DOHH2 (cell line): ENCODE results near the gene RBM6.

Experiments used
- H3F3A ChIP-seq: fragments of 200-600 bp; sonication (generic), shearing (Covaris generic); 2 replicates; pipeline ENCODE4 v1.6.0; 2016; ENCODE audit warnings: antibody characterized with exemption, mild to moderate bottlenecking; ENCODE audit not compliant: control insufficient read depth, insufficient read depth
- H3K27ac ChIP-seq: fragments of 200-600 bp; sonication (generic); 2 replicates; pipeline ENCODE4 v1.5.1; 2014; ENCODE audit warnings: low read depth, mild to moderate bottlenecking, low read length, moderate library complexity
- H3K27me3 ChIP-seq: fragments of 200-600 bp; sonication (generic); 2 replicates; pipeline ENCODE4 v1.6.1; 2014; ENCODE audit warnings: mild to moderate bottlenecking, low read length, mixed read lengths; ENCODE audit not compliant: control insufficient read depth
- H3K36me3 ChIP-seq: fragments of 200-600 bp; sonication (generic); 2 replicates; pipeline ENCODE4 v1.6.1; 2014; ENCODE audit warnings: mild to moderate bottlenecking, low read length, moderate library complexity, mixed read lengths; ENCODE audit not compliant: control insufficient read depth
- H3K4me1 ChIP-seq: fragments of 200-600 bp; sonication (generic); 2 replicates; pipeline ENCODE4 v1.6.1; 2014; ENCODE audit warnings: mild to moderate bottlenecking, low read length, mixed read lengths; ENCODE audit not compliant: control insufficient read depth
- H3K4me2 ChIP-seq: fragments of 200-600 bp; sonication (generic); 2 replicates; pipeline ENCODE4 v1.6.0; 2014; ENCODE audit warnings: mild to moderate bottlenecking, low read length, moderate library complexity
- H3K4me3 ChIP-seq: fragments of 200-600 bp; sonication (generic); 2 replicates; pipeline ENCODE4 v1.5.1; 2014; ENCODE audit warnings: mild to moderate bottlenecking, low read length, mixed read lengths
- H3K79me2 ChIP-seq: fragments of 200-600 bp; sonication (generic); 2 replicates; pipeline ENCODE4 v1.6.1; 2014; ENCODE audit warnings: mild to moderate bottlenecking, low read length, mixed read lengths; ENCODE audit not compliant: control insufficient read depth
- H3K9me2 ChIP-seq: fragments of 200-600 bp; sonication (generic); replicated peaks from 2 replicates; pipeline ENCODE4 v1.6.1; 2014; ENCODE audit warnings: mild to moderate bottlenecking, low read length, mixed read lengths; ENCODE audit not compliant: control insufficient read depth
- H3K9me3 ChIP-seq: fragments of 200-600 bp; sonication (generic); 2 replicates; pipeline ENCODE4 v1.6.1; 2014; ENCODE audit warnings: antibody characterized with exemption, low read length, mixed read lengths; ENCODE audit not compliant: control insufficient read depth, insufficient read depth
- H4K20me1 ChIP-seq: fragments of 200-600 bp; sonication (generic); 2 replicates; pipeline ENCODE4 v1.6.0; 2014; ENCODE audit warnings: low read depth, mild to moderate bottlenecking, antibody characterized with exemption, low read length, moderate library complexity; ENCODE audit not compliant: control insufficient read depth, insufficient read depth
- EZH2phosphoT487 ChIP-seq: fragments of 200-600 bp; sonication (generic); IDR thresholded peaks from 2 replicates; pipeline ENCODE4 v1.6.1; 2017; ENCODE audit warnings: borderline replicate concordance, mild to moderate bottlenecking, antibody characterized with exemption, low read length, moderate library complexity, mixed read lengths
- TF ChIP-seq, protein P1 (sequence below): fragments of 200-600 bp; sonication (generic); IDR thresholded peaks from one replicate; pipeline ENCODE4 v1.5.1; 2014; ENCODE audit warnings: antibody characterized with exemption, mild to moderate bottlenecking, low read depth, low read length; ENCODE audit not compliant: poor library complexity, severe bottlenecking

The RBM6 gene

DNA sequence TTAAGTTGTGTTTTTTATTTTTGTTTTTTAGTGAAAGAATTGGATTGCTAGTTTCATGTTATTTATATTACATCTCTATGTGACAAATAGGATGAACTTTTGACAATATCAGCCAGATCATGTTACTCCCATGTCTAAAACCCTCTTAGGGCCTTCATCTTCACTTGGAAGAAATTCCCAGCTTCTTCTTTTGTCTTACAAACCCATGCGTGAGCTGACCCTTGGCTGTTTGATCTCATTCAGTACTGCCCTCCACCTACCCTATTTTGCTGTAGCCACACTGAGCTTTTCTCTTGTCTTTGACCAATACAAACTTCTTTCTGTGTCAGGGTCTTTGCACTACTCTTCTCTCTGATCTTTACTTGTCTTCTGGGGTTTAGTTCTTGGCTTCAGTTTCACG lies 37.0 kb downstream of the RBM6 start:
- H3K4me2 ChIP-seq: no peak overlapping the region
- no peaks in the 10 kb centered on the region for H4K20me1 ChIP-seq
- H3K79me2 ChIP-seq: peaks cover 91% of the 10 kb centered on the region

GRCh38 chr3:49984394-49984793 lies 44.4 kb downstream of the RBM6 start:
- H4K20me1 ChIP-seq: no peaks in the 10 kb centered on the region
- H3K27me3 ChIP-seq: no peaks in the 10 kb centered on the region
- H3F3A ChIP-seq: 0 out of 2 replicates have a peak, but pooled peaks cover 4% of the 10 kb centered on the region
- H3K4me1 ChIP-seq: no peaks in the 10 kb centered on the region; the same call in 1 of the 2 replicates
- no peaks in the 10 kb centered on the region for H3K9me3 ChIP-seq
- H3K36me3 ChIP-seq: peaks cover 72% of the 10 kb centered on the region
- peaks cover 90% of the 10 kb centered on the region for H3K79me2 ChIP-seq
- H3K9me2 ChIP-seq: no peaks in the 10 kb centered on the region
- no peak overlapping the region for H3K4me2 ChIP-seq
- no peak overlapping the region for H3K4me3 ChIP-seq
- TF ChIP-seq EZH2phosphoT487: no peak
- TF ChIP-seq, protein P1, sequence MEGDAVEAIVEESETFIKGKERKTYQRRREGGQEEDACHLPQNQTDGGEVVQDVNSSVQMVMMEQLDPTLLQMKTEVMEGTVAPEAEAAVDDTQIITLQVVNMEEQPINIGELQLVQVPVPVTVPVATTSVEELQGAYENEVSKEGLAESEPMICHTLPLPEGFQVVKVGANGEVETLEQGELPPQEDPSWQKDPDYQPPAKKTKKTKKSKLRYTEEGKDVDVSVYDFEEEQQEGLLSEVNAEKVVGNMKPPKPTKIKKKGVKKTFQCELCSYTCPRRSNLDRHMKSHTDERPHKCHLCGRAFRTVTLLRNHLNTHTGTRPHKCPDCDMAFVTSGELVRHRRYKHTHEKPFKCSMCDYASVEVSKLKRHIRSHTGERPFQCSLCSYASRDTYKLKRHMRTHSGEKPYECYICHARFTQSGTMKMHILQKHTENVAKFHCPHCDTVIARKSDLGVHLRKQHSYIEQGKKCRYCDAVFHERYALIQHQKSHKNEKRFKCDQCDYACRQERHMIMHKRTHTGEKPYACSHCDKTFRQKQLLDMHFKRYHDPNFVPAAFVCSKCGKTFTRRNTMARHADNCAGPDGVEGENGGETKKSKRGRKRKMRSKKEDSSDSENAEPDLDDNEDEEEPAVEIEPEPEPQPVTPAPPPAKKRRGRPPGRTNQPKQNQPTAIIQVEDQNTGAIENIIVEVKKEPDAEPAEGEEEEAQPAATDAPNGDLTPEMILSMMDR: no peak
- H3K27ac ChIP-seq: no peak overlapping the region

More for the DNA sequence above, 37.0 kb downstream of the RBM6 start:
- Histone ChIP-seq H3K4me1 (0 out of 2 replicates have a peak, but pooled peaks cover 6% of the 10 kb centered on the region), H3K4me3 (no peak overlapping the region), H3K27me3 (no peaks in the 10 kb centered on the region), H3K9me2 (no peaks in the 10 kb centered on the region), H3F3A (peaks cover 9% of the 10 kb centered on the region), H3K27ac (no peak overlapping the region), H3K9me3 (no peaks in the 10 kb centered on the region), H3K36me3 (peaks cover 84% of the 10 kb centered on the region)
- TF ChIP-seq, protein P1: no peak
- TF ChIP-seq EZH2phosphoT487: no peak

DNA sequence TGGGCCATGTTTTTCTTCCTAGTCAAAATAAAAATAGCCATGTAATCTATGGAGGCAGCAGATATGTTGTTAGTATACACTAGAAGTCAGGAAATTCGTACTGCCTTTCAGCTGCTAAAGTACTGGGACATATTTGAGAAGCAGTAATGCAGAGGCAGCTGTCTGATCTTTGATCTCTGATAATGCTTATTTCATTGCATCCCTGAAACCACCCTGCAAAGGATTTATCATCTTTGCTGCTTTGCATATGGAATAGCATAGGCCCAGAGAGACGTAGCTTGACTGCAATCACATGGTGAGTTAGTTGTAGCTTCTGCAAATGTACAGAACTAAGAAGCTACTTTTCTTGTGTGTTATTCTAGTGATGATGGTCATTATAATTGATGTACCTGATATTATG lies 52.4 kb downstream of the RBM6 start:
- H3K9me2 ChIP-seq: no peaks in the 10 kb centered on the region
- H3K4me3 ChIP-seq: no peak overlapping the region
- no peak overlapping the region for H3K27ac ChIP-seq
- no peaks in the 10 kb centered on the region for H3K27me3 ChIP-seq
- no peaks in the 10 kb centered on the region for H4K20me1 ChIP-seq
- peaks cover 9% of the 10 kb centered on the region for H3F3A ChIP-seq
- H3K9me3 ChIP-seq: no peaks in the 10 kb centered on the region
- H3K4me1 ChIP-seq: peaks cover 37% of the 10 kb centered on the region
- peaks cover 98% of the 10 kb centered on the region for H3K79me2 ChIP-seq
- H3K36me3 ChIP-seq: peaks cover 94% of the 10 kb centered on the region
- no peak overlapping the region for H3K4me2 ChIP-seq
- TF ChIP-seq EZH2phosphoT487: no peak
- TF ChIP-seq, protein P1: no peak
